Mesendoderm (in vitro differentiated cells): ENCODE results near the gene GPR15LG.
"Not testable (repeated sequence)": the region's sequence is repeated elsewhere in the genome, so short reads cannot be mapped to it uniquely, and the experiment has no call there.

Experiments used
- DNase-seq: peaks from one replicate; pipeline ENCODE4 v3.0.0; 2013
- H2AK5ac ChIP-seq: 2 replicates; pipeline ENCODE4 v1.6.1; 2013; ENCODE audit warnings: low read length, inconsistent platforms
- H2BK120ac ChIP-seq: 2 replicates; pipeline ENCODE4 v1.6.1; 2013; ENCODE audit warnings: low read depth, mild to moderate bottlenecking, low read length, moderate library complexity, mixed read lengths
- H2BK15ac ChIP-seq: replicated peaks from 2 replicates; pipeline ENCODE4 v1.6.1; 2013; ENCODE audit warnings: low read depth, mild to moderate bottlenecking, moderate library complexity
- H2BK5ac ChIP-seq: 2 replicates; pipeline ENCODE4 v1.6.1; 2013; ENCODE audit warnings: low read length, inconsistent platforms
- H3K18ac ChIP-seq: 2 replicates; pipeline ENCODE4 v1.6.1; 2013; ENCODE audit warnings: mild to moderate bottlenecking, low read length, mixed read lengths
- H3K23ac ChIP-seq: one replicate; pipeline ENCODE4 v1.6.1; 2013; ENCODE audit warnings: low read length
- H3K27ac ChIP-seq: 2 replicates; pipeline ENCODE4 v1.5.1; 2013; ENCODE audit warnings: low read depth, mild to moderate bottlenecking, inconsistent platforms, low read length, moderate library complexity
- H3K27me3 ChIP-seq: 2 replicates; pipeline ENCODE4 v1.6.1; 2013; ENCODE audit warnings: low read length, control low read depth, mild to moderate bottlenecking, inconsistent platforms; ENCODE audit not compliant: insufficient read depth, poor library complexity
- H3K36me3 ChIP-seq: 2 replicates; pipeline ENCODE4 v1.6.1; 2013; ENCODE audit warnings: low read length, inconsistent platforms; ENCODE audit not compliant: control insufficient read depth, insufficient read depth
- H3K4ac ChIP-seq: one replicate; pipeline ENCODE4 v1.6.1; 2013; ENCODE audit warnings: low read depth, mild to moderate bottlenecking, low read length, moderate library complexity
- H3K4me1 ChIP-seq: 2 replicates; pipeline ENCODE4 v1.6.1; 2013; ENCODE audit warnings: low read depth, low read length, inconsistent platforms; ENCODE audit not compliant: control insufficient read depth
- H3K4me2 ChIP-seq: 2 replicates; pipeline ENCODE4 v1.6.1; 2013; ENCODE audit warnings: low read length
- H3K4me3 ChIP-seq: 2 replicates; pipeline ENCODE4 v1.5.1; 2013; ENCODE audit warnings: mild to moderate bottlenecking, low read length
- H3K56ac ChIP-seq: one replicate; pipeline ENCODE4 v1.6.1; 2013; ENCODE audit warnings: low read length
- H3K79me1 ChIP-seq: 2 replicates; pipeline ENCODE4 v1.6.1; 2013; ENCODE audit warnings: low read length, inconsistent platforms
- H3K79me2 ChIP-seq: 2 replicates; pipeline ENCODE4 v1.6.1; 2013; ENCODE audit warnings: mild to moderate bottlenecking, low read length; ENCODE audit not compliant: control insufficient read depth, insufficient read depth
- H3K9ac ChIP-seq: 2 replicates; pipeline ENCODE4 v1.6.1; 2013; ENCODE audit warnings: low read length, inconsistent platforms
- H4K5ac ChIP-seq: one replicate; pipeline ENCODE4 v1.6.1; 2013; ENCODE audit warnings: low read length
- H4K8ac ChIP-seq: one replicate; pipeline ENCODE4 v1.6.1; 2013; ENCODE audit warnings: low read depth, mild to moderate bottlenecking, control low read depth, low read length, moderate library complexity
- WGBS: extraction: QIAGEN DNeasy Blood & Tissue Kit; methylation state at CpG from one replicate; pipeline ENCODE4 v1.1.7; 2013; ENCODE audit warnings: low lambda C conversion rate, missing lambda C conversion rate; ENCODE audit not compliant: insufficient coverage; ENCODE audit errors: extremely low coverage; 5-methylcytosine and 5-hydroxymethylcytosine counted together

GPR15LG gene

DNA sequence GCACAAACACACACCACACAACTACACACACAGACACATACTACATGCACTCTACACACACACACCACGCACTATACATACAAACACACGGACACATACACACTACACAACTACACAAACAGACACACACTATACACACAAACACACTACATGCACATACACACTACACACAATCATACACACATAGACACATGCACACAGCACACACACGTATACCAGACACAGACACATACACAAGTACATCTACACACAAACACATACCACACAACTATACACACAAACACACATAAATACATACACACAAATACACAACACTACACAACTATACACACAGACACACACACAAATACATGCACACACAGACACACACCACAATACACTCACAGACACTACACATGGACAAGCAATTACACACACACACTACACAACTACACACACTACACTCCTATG, 4.6 kb downstream of the GPR15LG start:
- no peak overlapping the region for H3K27ac ChIP-seq
- no peak overlapping the region for H3K4me3 ChIP-seq
- H3K79me1 ChIP-seq: no peaks in the 10 kb centered on the region
- H3K36me3 ChIP-seq: no peaks in the 10 kb centered on the region
- no peak overlapping the region for H2BK15ac ChIP-seq
- no peak overlapping the region for H2AK5ac ChIP-seq
- no peak overlapping the region for H3K4me2 ChIP-seq
- H3K56ac ChIP-seq: no peak overlapping the region
- 100% methylated on average over 2 of the region's 3 CpGs for WGBS
- DNase-seq: no peak
- H3K18ac ChIP-seq: no peak overlapping the region
- no peak overlapping the region for H3K4ac ChIP-seq
- no peak overlapping the region for H3K9ac ChIP-seq
- H3K23ac ChIP-seq: no peak overlapping the region
- no peak overlapping the region for H4K8ac ChIP-seq
- no peaks in the 10 kb centered on the region for H3K4me1 ChIP-seq
- H3K79me2 ChIP-seq: no peaks in the 10 kb centered on the region
- H2BK120ac ChIP-seq: no peak overlapping the region
- H2BK5ac ChIP-seq: no peak overlapping the region
- H4K5ac ChIP-seq: no peak overlapping the region
- no peaks in the 10 kb centered on the region for H3K27me3 ChIP-seq

- no peak overlapping the region for H3K27ac ChIP-seq
- H2AK5ac ChIP-seq: no peak overlapping the region
- no peak for DNase-seq
Measured at GRCh38 chr10:84179059-84179710, 5.6 kb downstream of the GPR15LG start.

DNA sequence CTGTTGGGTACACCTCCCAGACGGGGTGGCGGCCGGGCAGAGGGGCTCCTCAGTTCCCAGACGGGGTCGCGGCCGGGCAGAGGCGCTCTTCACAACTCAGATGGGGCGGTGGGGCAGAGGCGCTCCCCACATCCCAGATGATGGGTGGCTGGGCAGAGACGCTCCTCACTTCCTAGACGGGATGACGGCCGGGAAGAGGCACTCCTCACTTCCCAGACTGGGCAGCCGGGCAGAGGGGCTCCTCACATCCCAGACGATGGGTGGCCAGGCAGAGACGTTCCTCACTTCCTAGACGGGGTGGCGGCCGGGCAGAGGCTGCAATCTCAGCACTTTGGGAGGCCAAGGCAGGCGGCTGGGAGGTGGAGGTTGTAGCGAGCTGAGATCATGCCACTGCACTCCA, 6.8 kb downstream of the GPR15LG start:
- not testable (repeated sequence) for H3K36me3 ChIP-seq, H2BK120ac ChIP-seq, H3K27me3 ChIP-seq, H3K18ac ChIP-seq, H3K4me3 ChIP-seq, H3K4me2 ChIP-seq, H2BK5ac ChIP-seq, H3K79me1 ChIP-seq, H4K5ac ChIP-seq, H3K4me1 ChIP-seq, H3K9ac ChIP-seq, H2AK5ac ChIP-seq, H3K27ac ChIP-seq, H3K56ac ChIP-seq, H3K4ac ChIP-seq, H3K23ac ChIP-seq, H4K8ac ChIP-seq, H3K79me2 ChIP-seq, DNase-seq, H2BK15ac ChIP-seq
- no CpG with 5 or more reads among the region's 22 CpGs for WGBS

More at GRCh38 chr10:84179059-84179710, 5.6 kb downstream of the GPR15LG start:
- H3K56ac ChIP-seq: no peak overlapping the region
- WGBS: no CpG with 5 or more reads among the region's 12 CpGs
- H3K9ac ChIP-seq: no peak overlapping the region
- no peaks in the 10 kb centered on the region for H3K27me3 ChIP-seq
- no peak overlapping the region for H2BK120ac ChIP-seq
- H3K23ac ChIP-seq: no peak overlapping the region
- H3K4ac ChIP-seq: no peak overlapping the region
- no peaks in the 10 kb centered on the region for H3K79me2 ChIP-seq
- no peak overlapping the region for H4K8ac ChIP-seq
- no peak overlapping the region for H2BK5ac ChIP-seq
- H3K79me1 ChIP-seq: no peaks in the 10 kb centered on the region
- H3K18ac ChIP-seq: no peak overlapping the region
- H3K4me1 ChIP-seq: no peaks in the 10 kb centered on the region
- no peak overlapping the region for H2BK15ac ChIP-seq
- no peaks in the 10 kb centered on the region for H3K36me3 ChIP-seq
- H3K4me3 ChIP-seq: no peak overlapping the region
- H3K4me2 ChIP-seq: no peak overlapping the region
- H4K5ac ChIP-seq: no peak overlapping the region

- no peak overlapping the region for H2BK120ac ChIP-seq
Measured at GRCh38 chr10:84181631-84182030, 8.0 kb downstream of the GPR15LG start.

GRCh38 chr10:84184517-84184916, 10.9 kb downstream of the GPR15LG start:
- Histone ChIP-seq H3K79me1 (no peaks in the 10 kb centered on the region), H3K4ac (no peak overlapping the region), H3K56ac (no peak overlapping the region), H3K4me2 (no peak overlapping the region), H3K36me3 (no peaks in the 10 kb centered on the region), H3K18ac (no peak overlapping the region), H3K23ac (no peak overlapping the region), H3K79me2 (no peaks in the 10 kb centered on the region), H3K4me3 (no peak overlapping the region), H2BK5ac (no peak overlapping the region), H3K27me3 (no peaks in the 10 kb centered on the region), H2BK15ac (no peak overlapping the region), H3K4me1 (no peaks in the 10 kb centered on the region), H4K5ac (no peak overlapping the region), H3K27ac (no peak overlapping the region), H4K8ac (no peak overlapping the region), H2AK5ac (no peak overlapping the region), H2BK120ac (no peak overlapping the region), H3K9ac (no peak overlapping the region)
- DNase-seq: no peak
- no CpG with 5 or more reads among the region's 4 CpGs for WGBS

More at GRCh38 chr10:84181631-84182030, 8.0 kb downstream of the GPR15LG start:
- Histone ChIP-seq H3K4me2 (no peak overlapping the region), H4K5ac (no peak overlapping the region), H3K4me1 (no peaks in the 10 kb centered on the region), H3K27ac (no peak overlapping the region), H3K4me3 (no peak overlapping the region), H3K18ac (no peak overlapping the region), H3K4ac (no peak overlapping the region), H4K8ac (no peak overlapping the region), H3K27me3 (no peaks in the 10 kb centered on the region), H3K79me2 (no peaks in the 10 kb centered on the region), H3K36me3 (no peaks in the 10 kb centered on the region), H2BK15ac (no peak overlapping the region), H3K79me1 (no peaks in the 10 kb centered on the region), H2BK5ac (no peak overlapping the region), H3K56ac (no peak overlapping the region), H3K9ac (no peak overlapping the region), H2AK5ac (no peak overlapping the region), H3K23ac (no peak overlapping the region)
- DNase-seq: no peak
- WGBS: no CpG with 5 or more reads among the region's 5 CpGs
